22Rv1 (cell line): ENCODE results near the gene KCNG2.

ENCODE experiments used
- CTCF ChIP-seq: fragments of 450-650 bp; IDR thresholded peaks from 2 replicates; pipeline ENCODE4 v1.5.1; 2017; ENCODE audit warnings: mild to moderate bottlenecking
- ZFX ChIP-seq: fragments of 450-650 bp; IDR thresholded peaks from 2 replicates; pipeline ENCODE4 v1.6.1; 2017; ENCODE audit warnings: antibody characterized with exemption, borderline replicate concordance

GRCh38 chr18:79770826-79771225 lies 26.9 kb upstream of the KCNG2 start:
- TF ChIP-seq CTCF (no peak), ZFX (no peak)
